Endothelial cell (in vitro differentiated cells): Measurements from ENCODE around the gene FST. TPM values are rescaled to one million over a fixed set of nuclear protein-coding genes. Genes with fewer than 3 reads are reported as not detected.

Source experiments
- DNase-seq: peaks from one replicate; pipeline ENCODE4 v3.0.0; 2021; ENCODE audit warnings: low spot score
- H3K27ac Mint-ChIP-seq: one replicate; pipeline ENCODE4 v1.8.0; 2021; ENCODE audit warnings: mixed read lengths, inconsistent platforms; ENCODE audit not compliant: unreplicated experiment
- H3K27me3 Mint-ChIP-seq: one replicate; pipeline ENCODE4 v1.8.0; 2021; ENCODE audit warnings: mild to moderate bottlenecking, moderate library complexity, mixed read lengths, inconsistent platforms; ENCODE audit not compliant: unreplicated experiment
- H3K36me3 Mint-ChIP-seq: one replicate; pipeline ENCODE4 v1.8.0; 2021; ENCODE audit warnings: mild to moderate bottlenecking, low read depth, mixed read lengths, inconsistent platforms; ENCODE audit not compliant: unreplicated experiment
- H3K4me1 Mint-ChIP-seq: one replicate; pipeline ENCODE4 v1.8.0; 2021; ENCODE audit warnings: mild to moderate bottlenecking, mixed read lengths, inconsistent platforms; ENCODE audit not compliant: unreplicated experiment
- H3K4me3 Mint-ChIP-seq: one replicate; pipeline ENCODE4 v1.8.0; 2021; ENCODE audit warnings: mild to moderate bottlenecking, mixed read lengths, inconsistent platforms; ENCODE audit not compliant: unreplicated experiment
- H3K9me3 Mint-ChIP-seq: one replicate; pipeline ENCODE4 v1.8.0; 2021; ENCODE audit warnings: mixed read lengths, inconsistent platforms; ENCODE audit not compliant: unreplicated experiment
- total RNA-seq: library from RNA; stranded (reverse); fragmentation: NEBNext Ultra II Directional; extraction: Animal tissue kit (Norgen Biotek cat#: 25700); gene quantifications from one replicate; pipeline ENCODE4 v1.2.1, GENCODE V29; 2021; ENCODE audit not compliant: unreplicated experiment
- TF ChIP-seq, protein P1 (sequence below): fragments of 200-600 bp; sonication (generic); IDR thresholded peaks from one replicate; pipeline ENCODE4 v1.5.0; 2021; ENCODE audit warnings: antibody characterized with exemption; ENCODE audit not compliant: unreplicated experiment

FST gene
- total RNA-seq, 1 donor from 2014 or later: 3.3 TPM

- H3K36me3 Mint-ChIP-seq: peaks cover 9% of the 10 kb centered on the region
- peaks cover 13% of the 10 kb centered on the region for H3K4me1 Mint-ChIP-seq
- no peaks in the 10 kb centered on the region for H3K9me3 Mint-ChIP-seq
- H3K4me3 Mint-ChIP-seq: peak overlapping the region; percentile 95
- DNase-seq: peak; percentile 36
- TF ChIP-seq, protein P1, sequence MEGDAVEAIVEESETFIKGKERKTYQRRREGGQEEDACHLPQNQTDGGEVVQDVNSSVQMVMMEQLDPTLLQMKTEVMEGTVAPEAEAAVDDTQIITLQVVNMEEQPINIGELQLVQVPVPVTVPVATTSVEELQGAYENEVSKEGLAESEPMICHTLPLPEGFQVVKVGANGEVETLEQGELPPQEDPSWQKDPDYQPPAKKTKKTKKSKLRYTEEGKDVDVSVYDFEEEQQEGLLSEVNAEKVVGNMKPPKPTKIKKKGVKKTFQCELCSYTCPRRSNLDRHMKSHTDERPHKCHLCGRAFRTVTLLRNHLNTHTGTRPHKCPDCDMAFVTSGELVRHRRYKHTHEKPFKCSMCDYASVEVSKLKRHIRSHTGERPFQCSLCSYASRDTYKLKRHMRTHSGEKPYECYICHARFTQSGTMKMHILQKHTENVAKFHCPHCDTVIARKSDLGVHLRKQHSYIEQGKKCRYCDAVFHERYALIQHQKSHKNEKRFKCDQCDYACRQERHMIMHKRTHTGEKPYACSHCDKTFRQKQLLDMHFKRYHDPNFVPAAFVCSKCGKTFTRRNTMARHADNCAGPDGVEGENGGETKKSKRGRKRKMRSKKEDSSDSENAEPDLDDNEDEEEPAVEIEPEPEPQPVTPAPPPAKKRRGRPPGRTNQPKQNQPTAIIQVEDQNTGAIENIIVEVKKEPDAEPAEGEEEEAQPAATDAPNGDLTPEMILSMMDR: peak; percentile 19
- H3K27ac Mint-ChIP-seq: no peak overlapping the region
- H3K27me3 Mint-ChIP-seq: peaks cover 20% of the 10 kb centered on the region
Measured at GRCh38 chr5:53478411-53479044, 1.9 kb upstream of the FST start.

- DNase-seq: no peak
- peak overlapping the region; percentile 95 for H3K4me3 Mint-ChIP-seq
- peaks cover 13% of the 10 kb centered on the region for H3K4me1 Mint-ChIP-seq
- peak overlapping the region; percentile 50 for H3K27ac Mint-ChIP-seq
- TF ChIP-seq, protein P1: no peak
- H3K9me3 Mint-ChIP-seq: no peaks in the 10 kb centered on the region
- peaks cover 21% of the 10 kb centered on the region for H3K27me3 Mint-ChIP-seq
- peaks cover 9% of the 10 kb centered on the region for H3K36me3 Mint-ChIP-seq
Measured at GRCh38 chr5:53479045-53479589, 1.3 kb upstream of the FST start.

DNA sequence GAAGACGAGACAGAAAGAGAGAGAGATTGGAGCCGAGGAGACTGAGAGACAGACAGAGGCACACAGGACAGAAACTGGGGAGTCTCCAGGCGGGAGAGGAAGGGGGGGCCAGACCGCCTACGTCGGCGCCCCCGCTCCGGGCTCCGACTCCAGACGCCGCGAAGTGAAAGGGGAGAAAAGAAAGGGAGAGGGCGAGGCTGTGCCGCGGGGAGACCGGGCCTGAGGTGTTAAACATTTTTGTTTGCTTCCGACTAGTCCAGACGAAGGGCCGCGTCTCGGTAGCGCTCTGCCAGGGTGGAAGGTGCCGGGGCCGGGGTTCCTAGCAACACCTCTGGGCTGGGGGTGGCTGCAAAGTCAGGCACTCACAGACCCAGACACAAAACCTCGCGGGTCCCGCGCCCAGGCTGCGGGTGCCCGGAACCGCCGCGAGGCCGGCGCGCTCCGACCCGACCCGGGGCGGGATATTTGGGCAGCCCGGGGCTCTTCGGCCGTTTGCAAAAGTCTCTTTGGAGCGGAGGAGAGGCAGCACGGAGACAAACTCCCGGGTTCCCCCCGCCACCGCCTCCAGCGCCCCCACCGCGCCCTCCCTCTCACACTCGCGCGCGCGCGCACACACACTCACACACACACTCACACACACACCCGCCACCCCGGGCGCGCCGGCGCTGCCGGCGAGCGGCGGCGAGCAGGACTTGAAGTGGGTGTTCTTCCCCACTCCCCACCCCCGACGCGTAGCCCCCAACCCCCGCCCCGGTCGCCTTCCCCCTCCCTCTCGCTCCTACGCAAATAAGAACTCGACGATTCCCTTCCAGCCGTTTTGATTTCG is 626 bp upstream of the FST start:
- Mint-ChIP-seq H3K36me3 (peaks cover 9% of the 10 kb centered on the region), H3K9me3 (no peaks in the 10 kb centered on the region), H3K4me1 (peaks cover 13% of the 10 kb centered on the region), H3K4me3 (peak overlapping the region; percentile 95), H3K27me3 (peaks cover 21% of the 10 kb centered on the region), H3K27ac (peak overlapping the region; percentile 50)
- DNase-seq: peak; percentile 48
- TF ChIP-seq, protein P1: no peak

DNA sequence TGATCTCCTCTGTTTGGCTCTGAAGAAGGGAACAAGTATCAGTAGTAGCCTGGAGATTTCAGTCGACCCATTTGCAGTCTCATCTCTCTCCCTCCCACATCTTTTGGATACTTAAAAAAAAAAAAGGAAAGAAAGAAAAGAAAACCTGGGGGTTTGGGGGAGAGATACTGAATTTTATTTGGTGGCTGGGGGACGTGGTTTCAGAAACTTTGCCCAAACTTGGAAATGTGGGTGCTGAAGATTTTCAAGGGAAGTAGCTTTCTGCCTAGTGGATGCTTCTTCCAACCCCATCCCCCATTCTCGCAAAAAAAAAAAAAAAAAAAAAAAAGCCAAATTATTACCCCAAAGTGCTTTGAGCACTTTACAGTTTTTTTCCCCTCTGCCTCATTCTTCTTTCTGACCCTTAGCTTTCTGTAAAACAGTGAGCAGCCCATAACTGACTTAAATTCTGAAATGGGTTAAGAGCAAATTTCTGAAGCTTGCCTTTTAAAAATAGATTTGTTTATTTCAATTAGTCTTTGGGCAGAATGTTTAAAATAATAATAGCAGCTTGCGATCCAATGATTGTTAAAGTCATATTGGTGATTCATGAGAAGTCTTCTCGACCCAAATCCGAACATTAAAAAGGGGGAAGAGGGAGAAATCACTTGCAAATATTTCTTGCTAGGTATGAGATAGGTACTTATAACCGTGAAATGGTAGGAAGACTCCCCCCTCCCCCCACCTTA is 894 bp downstream of the FST start:
- DNase-seq: no peak
- Mint-ChIP-seq H3K4me1 (peaks cover 13% of the 10 kb centered on the region), H3K4me3 (peak overlapping the region; percentile 91), H3K36me3 (peaks cover 9% of the 10 kb centered on the region), H3K27me3 (peaks cover 21% of the 10 kb centered on the region), H3K9me3 (no peaks in the 10 kb centered on the region), H3K27ac (no peak overlapping the region)
- TF ChIP-seq, protein P1: no peak
